HG02840 (cell line): ENCODE data around the gene PDE6H.

Experiments used
- ATAC-seq: cut with Tn5 transposase; IDR thresholded peaks from one replicate; pipeline ENCODE4 v1.9.1; 2021; ENCODE audit warnings: mild to moderate bottlenecking, moderate library complexity, moderate number of reproducible peaks; ENCODE audit not compliant: unreplicated experiment, low FRiP score

PDE6H gene

GRCh38 chr12:14965221-14965620 is 7.6 kb upstream of the PDE6H start:
- ATAC-seq = no peak

GRCh38 chr12:14968478-14968877 is 4.4 kb upstream of the PDE6H start:
- no peak for ATAC-seq

DNA sequence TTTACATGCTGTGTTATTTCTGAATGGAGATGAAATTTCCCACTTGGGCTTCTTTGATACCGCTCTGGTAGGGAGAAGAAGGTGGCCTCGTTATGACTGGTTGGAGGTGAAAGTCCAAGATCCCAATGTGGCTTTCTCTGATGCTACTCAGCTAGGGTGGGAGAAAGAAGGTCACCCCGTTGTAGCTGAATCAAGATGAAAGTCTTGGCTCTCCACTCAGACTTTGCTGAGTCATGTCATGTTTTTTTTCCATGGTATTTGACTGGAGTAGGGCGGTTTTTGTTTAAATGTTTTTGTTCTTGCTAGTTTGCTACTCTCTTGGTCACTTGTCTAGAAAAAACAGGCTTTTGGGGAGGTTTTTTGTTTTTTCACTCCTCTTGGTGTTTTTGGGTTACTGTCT is 2.4 kb upstream of the PDE6H start:
- ATAC-seq = no peak

DNA sequence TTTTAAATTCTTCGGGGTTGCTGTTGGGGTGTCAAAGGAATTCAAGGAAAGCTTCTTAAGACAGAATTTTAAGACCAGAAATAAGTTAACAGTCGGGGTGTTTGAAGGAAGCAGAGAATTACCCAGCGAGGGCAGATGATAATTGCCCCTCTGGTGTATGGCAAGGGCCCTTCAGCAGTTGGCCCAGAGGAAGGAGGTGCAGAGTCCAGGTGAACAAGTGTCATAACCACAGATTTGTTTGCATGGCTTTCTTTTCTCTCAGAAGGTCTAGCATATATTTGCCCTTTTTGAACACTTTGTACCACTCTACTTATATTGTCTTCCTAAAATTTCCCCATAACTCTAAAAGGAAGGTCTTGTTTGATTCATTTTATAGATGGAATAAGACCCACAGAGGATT is 1.8 kb downstream of the PDE6H start:
- no peak for ATAC-seq

GRCh38 chr12:14975457-14975856 is 2.6 kb downstream of the PDE6H start:
- ATAC-seq = no peak

GRCh38 chr12:14976658-14977057 is 3.8 kb downstream of the PDE6H start:
- ATAC-seq = no peak

DNA sequence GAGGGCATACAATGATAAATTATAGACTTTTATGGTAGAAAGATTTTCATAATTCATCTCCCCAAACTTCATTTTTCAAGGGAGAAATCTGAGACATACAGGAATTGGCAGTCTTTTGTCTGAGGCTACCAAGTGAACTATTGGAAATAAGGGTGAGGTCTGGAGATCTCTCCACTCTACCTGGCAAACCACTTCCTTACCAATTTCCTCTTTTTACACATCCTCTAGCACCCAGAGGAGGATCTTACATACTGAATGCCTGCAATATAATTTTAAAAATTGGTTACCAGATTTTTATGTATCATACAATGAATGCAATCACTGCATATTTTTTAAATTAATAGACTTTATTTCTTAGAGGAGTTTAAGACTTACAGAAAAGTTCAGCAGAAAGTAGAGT is 6.6 kb downstream of the PDE6H start:
- ATAC-seq = no peak

- ATAC-seq = no peak
These were observed 8.2 kb downstream of the PDE6H start for GRCh38 chr12:14981049-14981448.

- ATAC-seq = no peak
These were observed 9.7 kb downstream of the PDE6H start for GRCh38 chr12:14982562-14982961.

- no peak for ATAC-seq
These were observed 10.1 kb downstream of the PDE6H start for GRCh38 chr12:14982991-14983390.

GRCh38 chr12:14984036-14984435 is 11.2 kb downstream of the PDE6H start:
- no peak for ATAC-seq

GRCh38 chr12:14984766-14985285 is 12.0 kb downstream of the PDE6H start:
- ATAC-seq = no peak

GRCh38 chr12:14986449-14986848 is 13.6 kb downstream of the PDE6H start:
- ATAC-seq = no peak

- no peak for ATAC-seq
These were observed 15.2 kb downstream of the PDE6H start for GRCh38 chr12:14988035-14988434.

GRCh38 chr12:14989790-14990189 is 16.9 kb downstream of the PDE6H start:
- no peak for ATAC-seq

DNA sequence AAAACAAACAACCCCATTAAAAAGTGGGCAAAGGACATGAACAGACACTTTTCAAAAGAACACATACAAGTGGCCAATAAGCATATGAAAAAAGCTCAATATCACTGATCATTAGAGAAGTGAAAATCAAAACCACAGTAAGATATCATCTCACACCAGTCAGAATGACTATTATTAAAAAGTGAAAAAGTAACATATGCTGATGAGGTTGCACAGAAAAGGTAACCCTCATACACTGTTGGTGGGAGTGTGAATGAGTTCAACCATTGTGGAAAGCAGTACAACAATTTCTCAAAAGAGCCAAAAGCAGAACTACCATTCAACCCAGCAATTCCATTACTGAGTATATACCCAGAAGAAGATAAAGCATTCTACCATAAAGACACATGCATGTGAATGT is 18.2 kb downstream of the PDE6H start:
- ATAC-seq = no peak

GRCh38 chr12:14992673-14993072 is 19.8 kb downstream of the PDE6H start:
- no peak for ATAC-seq

DNA sequence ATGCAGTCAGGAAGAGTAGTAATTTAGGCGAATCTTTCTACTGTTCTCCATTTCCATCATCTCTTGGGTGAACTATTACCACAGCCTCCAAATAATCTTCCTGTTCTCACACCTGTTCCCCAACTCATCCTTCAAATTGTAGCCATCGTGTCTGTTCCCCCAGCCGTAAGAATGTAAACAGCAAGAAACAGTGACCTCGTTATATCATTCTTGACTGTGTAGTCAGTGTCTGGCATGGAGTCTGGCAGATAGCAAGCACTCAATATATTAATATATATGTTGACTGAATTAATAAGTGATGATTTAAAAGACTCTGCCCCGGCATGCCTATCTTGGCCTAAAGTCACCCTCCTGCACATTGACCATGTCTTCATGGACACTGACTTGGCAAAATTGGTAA is 20.3 kb downstream of the PDE6H start:
- ATAC-seq = no peak

- ATAC-seq = no peak
These were observed 20.9 kb downstream of the PDE6H start for GRCh38 chr12:14993537-14994266.

- no peak for ATAC-seq
These were observed 21.8 kb downstream of the PDE6H start for GRCh38 chr12:14994610-14995009.

DNA sequence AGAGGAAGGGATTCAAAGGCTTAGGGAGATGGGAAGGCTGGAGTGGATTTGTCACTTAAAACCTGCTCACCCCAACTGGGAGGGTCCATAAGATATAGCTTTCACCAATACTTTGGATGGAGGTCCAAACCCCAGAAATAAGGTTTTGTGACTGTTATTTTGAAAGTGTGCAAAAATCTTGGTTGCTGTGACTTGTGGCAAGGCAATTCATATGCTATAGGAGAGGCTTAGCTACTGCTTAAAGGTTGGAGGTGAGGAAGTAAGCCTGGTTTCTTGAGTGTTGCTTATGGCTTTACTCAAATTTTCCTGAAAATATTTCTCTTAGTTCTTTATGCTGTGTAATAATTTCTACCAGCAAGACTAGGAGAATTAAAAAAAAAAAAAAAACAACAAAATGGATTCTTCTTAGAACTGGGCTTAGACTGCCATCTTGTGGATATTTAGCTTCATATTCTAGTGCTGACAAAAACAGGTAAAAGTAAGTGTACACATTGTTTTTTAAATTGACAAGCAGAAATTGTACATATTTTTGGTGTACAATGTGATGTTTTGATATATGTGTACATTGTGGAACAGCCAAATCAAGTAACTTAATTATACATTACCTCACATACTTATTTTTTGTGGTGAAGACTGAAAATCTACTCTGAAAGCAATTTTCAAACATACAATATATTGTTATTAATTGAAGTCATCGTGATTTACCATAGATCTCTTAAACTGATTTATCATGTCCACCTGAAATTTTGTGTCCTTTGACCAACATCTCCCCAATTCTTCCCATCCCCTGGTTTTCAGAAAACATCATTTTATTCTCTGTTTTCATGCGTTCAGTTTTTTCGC is 23.0 kb downstream of the PDE6H start:
- ATAC-seq = no peak

- no peak for ATAC-seq
These were observed 25.2 kb downstream of the PDE6H start for GRCh38 chr12:14997998-14998397.
